SU-DHL-6 (cell line): Measurements from ENCODE around the gene VWA3A.

Source experiments
- CTCF ChIP-seq: fragments of 200-600 bp; sonication (generic); IDR thresholded peaks from one replicate; pipeline ENCODE4 v1.5.1; 2017; ENCODE audit warnings: antibody characterized with exemption, mild to moderate bottlenecking, low read length, moderate library complexity; ENCODE audit not compliant: insufficient read depth, poor library complexity, severe bottlenecking
- EZH2phosphoT487 ChIP-seq: fragments of 200-600 bp; sonication (generic), shearing (Covaris generic); conservative IDR thresholded peaks from 2 replicates; pipeline ENCODE4 v1.6.1; 2018; ENCODE audit warnings: mild to moderate bottlenecking, antibody characterized with exemption, low read length, moderate library complexity, mixed read lengths

GRCh38 chr16:22077700-22078313, 14.5 kb upstream of the VWA3A start:
- peak; percentile 86 for TF ChIP-seq CTCF
- no peak for TF ChIP-seq EZH2phosphoT487
